Right cardiac atrium (tissue), 5 donors: ENCODE measurements around the gene COQ10B. TPM values are rescaled to one million over a fixed set of nuclear protein-coding genes. Genes with fewer than 3 reads are reported as not detected.
"Not testable (repeated sequence)": the region's sequence is repeated elsewhere in the genome, so short reads cannot be mapped to it uniquely, and the experiment has no call there.

Experiments
- ATAC-seq, 2 donors: fragments of 200-7000 bp; cut with Tn5 transposase; one replicate each; pipeline versions ENCODE4 v1.8.0 to v1.9.1; 2020; ENCODE audit warnings: moderate library complexity in 2 of 2, mild to moderate bottlenecking in 1 of 2
- DNase-seq, 3 donors: peaks; one replicate each; pipeline ENCODE4 v3.0.0-alpha.2; 2020
- H3K27ac ChIP-seq: one replicate; pipeline ENCODE4 v1.5.1; 2013; ENCODE audit warnings: mild to moderate bottlenecking, low read length, control low read depth, moderate library complexity
- H3K27me3 ChIP-seq: one replicate; pipeline ENCODE4 v1.6.1; 2013; ENCODE audit not compliant: control insufficient read depth, insufficient read depth
- H3K4me1 ChIP-seq: one replicate; pipeline ENCODE4 v1.6.1; 2013; ENCODE audit warnings: low read length; ENCODE audit not compliant: control insufficient read depth, insufficient read depth
- H3K4me3 ChIP-seq: one replicate; pipeline ENCODE4 v1.5.1; 2013; ENCODE audit warnings: low read length, control low read depth
- H3K9me3 ChIP-seq: one replicate; pipeline ENCODE4 v1.6.1; 2013; ENCODE audit warnings: low read length; ENCODE audit not compliant: control insufficient read depth
- WGBS: extraction: QIAGEN DNeasy Blood & Tissue Kit; methylation state at CpG from one replicate; pipeline ENCODE4 v1.1.7; 2013; 5-methylcytosine and 5-hydroxymethylcytosine counted together
- intact Hi-C, 4 donors: fragments of 100-400 bp; cut with DNase I; formaldehyde crosslinking; loops; one replicate each; pipeline versions ENCODE4 v1.11.0 to v1.14.0; 2022 to 2023
- polyA plus RNA-seq: library from polyadenylated mRNA; stranded (reverse); fragments of 200-250 nt; gene quantifications from one replicate; pipeline ENCODE4 v1.2.3, GENCODE V29; 2013
- total RNA-seq, 4 donors: library from RNA; stranded (reverse); fragmentation: NEBNext Ultra II Directional; extraction: Animal tissue kit (Norgen Biotek cat#: 25700); gene quantifications; one replicate each; pipeline ENCODE4 v1.2.1, GENCODE V29; 2021
- donor health status: healthy with polysubstance abuse.
- donor health status: DM: no; HTN: yes; CAD: no.
- donor health status: DM: no; HTN: no; CAD: no.
- donor health status: DM: no; HTN: yes; CAD: no; lungs with severe emphysema.
- donor health status: DM: yes; HTN: yes; CAD: no.

Gene COQ10B
- total and polyA plus RNA-seq, 5 donors: 24.8 to 37.0 (median 29.3) TPM

DNA sequence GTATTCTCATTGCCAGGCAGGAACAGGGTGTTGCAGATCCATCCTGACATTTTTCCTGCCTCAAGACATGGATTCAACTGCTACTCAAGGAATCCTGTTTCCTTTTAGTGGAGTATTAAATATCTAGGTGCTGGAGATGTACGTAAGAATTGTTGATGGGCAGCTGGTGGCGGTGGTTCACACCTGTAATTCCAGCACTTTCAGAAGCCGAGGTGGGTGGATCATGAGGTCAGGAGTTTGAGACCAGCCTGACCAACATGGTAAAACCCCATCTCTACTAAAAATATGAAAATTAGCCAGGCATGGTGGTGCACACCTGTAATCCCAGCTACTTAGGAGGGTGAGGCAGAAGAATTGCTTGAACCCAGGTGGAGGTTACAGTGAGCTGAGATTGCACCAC is 30.9 kb downstream of the COQ10B start:
- intact Hi-C loops: loop anchor here in 1 of 4 donors (10.0 kb wide), 1 partner anchor 69 kb away; no protein-coding TSS in a partner anchor
- not testable (repeated sequence) for H3K9me3 ChIP-seq, H3K27me3 ChIP-seq, H3K4me1 ChIP-seq, H3K27ac ChIP-seq, DNase-seq, ATAC-seq, H3K4me3 ChIP-seq
- 96% methylated on average over 3 of the region's 3 CpGs for WGBS

- no peak for ATAC-seq
- intact Hi-C loops: loop anchor here in 1 of 4 donors (10.0 kb wide), 1 partner anchor 71 kb away; no protein-coding TSS in a partner anchor
- Histone ChIP-seq H3K27ac (no peak overlapping the region), H3K27me3 (no peaks in the 10 kb centered on the region), H3K4me1 (no peaks in the 10 kb centered on the region), H3K9me3 (no peaks in the 10 kb centered on the region), H3K4me3 (no peak overlapping the region)
- WGBS: 93% methylated on average over 2 of the region's 2 CpGs
- DNase-seq: no peak
Observed at GRCh38 chr2:197486175-197486574, 32.8 kb downstream of the COQ10B start.

- peak in 1 of 2 donors; percentile 69 for ATAC-seq
- Histone ChIP-seq H3K4me3 (no peak overlapping the region), H3K27me3 (no peaks in the 10 kb centered on the region), H3K4me1 (no peaks in the 10 kb centered on the region), H3K27ac (no peak overlapping the region), H3K9me3 (no peaks in the 10 kb centered on the region)
- no peak for DNase-seq
- 80% methylated on average over 4 of the region's 4 CpGs for WGBS
- intact Hi-C loops: loop anchor here in 1 of 4 donors (10.0 kb wide), 1 partner anchor 73 kb away; no protein-coding TSS in a partner anchor
Observed at GRCh38 chr2:197487385-197487784, 34.0 kb downstream of the COQ10B start.

DNA sequence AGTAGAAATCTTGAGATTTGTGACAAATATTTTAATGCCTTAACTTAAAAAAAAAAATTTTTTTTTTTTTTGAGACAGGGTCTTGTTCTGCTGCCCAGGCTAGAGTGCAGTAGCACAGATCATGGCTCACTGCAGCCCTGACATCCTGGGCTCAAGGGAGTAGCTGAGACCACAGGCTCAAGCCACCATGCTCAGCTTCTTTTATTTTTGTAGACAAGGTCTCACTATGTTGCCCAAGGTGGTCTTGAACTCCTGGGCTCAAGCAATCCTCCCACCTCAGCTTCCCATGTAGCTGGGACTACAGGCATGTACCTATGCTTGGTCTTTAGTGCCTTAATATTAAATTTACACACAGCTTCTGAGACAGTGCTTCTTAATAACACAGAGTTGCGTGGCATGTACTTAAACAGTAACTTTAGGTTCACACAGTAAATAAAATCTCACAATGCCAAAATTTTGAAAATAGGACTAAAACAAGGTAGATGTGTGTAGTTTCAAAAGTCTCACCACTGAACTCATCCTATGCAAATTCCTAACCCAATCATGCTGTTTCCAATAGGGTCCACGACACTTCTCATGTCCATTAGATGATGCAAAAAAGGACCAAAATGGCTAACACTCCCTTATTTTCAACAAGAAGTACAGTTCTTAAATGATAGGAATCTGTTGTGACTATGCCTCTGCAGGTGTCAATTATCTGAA is 42.2 kb downstream of the COQ10B start:
- Histone ChIP-seq H3K27ac (no peak overlapping the region), H3K27me3 (no peaks in the 10 kb centered on the region), H3K4me3 (no peak overlapping the region), H3K4me1 (peaks cover 2% of the 10 kb centered on the region), H3K9me3 (no peaks in the 10 kb centered on the region)
- intact Hi-C loops: loop anchor here in 3 of 4 donors (10.0 kb wide), 2 partner anchors 81 to 91 kb away; no protein-coding TSS in a partner anchor
- DNase-seq (no peak), ATAC-seq (no peak)
- 89% methylated on average over 2 of the region's 2 CpGs for WGBS

GRCh38 chr2:197496695-197497094 is 43.3 kb downstream of the COQ10B start:
- ATAC-seq: no peak
- DNase-seq: no peak
- Histone ChIP-seq H3K4me1 (peaks cover 2% of the 10 kb centered on the region), H3K9me3 (no peaks in the 10 kb centered on the region), H3K4me3 (no peak overlapping the region), H3K27ac (no peak overlapping the region), H3K27me3 (no peaks in the 10 kb centered on the region)
- intact Hi-C loops: loop anchor here in 3 of 4 donors (10.0 kb wide), 2 partner anchors 82 to 92 kb away; no protein-coding TSS in a partner anchor

- H3K4me1 ChIP-seq: peaks cover 4% of the 10 kb centered on the region
- no peaks in the 10 kb centered on the region for H3K27me3 ChIP-seq
- H3K27ac ChIP-seq: no peak overlapping the region
- intact Hi-C loops: loop anchor here in 3 of 4 donors (10.0 kb wide), 2 partner anchors 83 to 93 kb away; no protein-coding TSS in a partner anchor
- H3K4me3 ChIP-seq: no peak overlapping the region
- ATAC-seq (no peak), DNase-seq (no peak)
- 23% methylated on average over 2 of the region's 2 CpGs for whole genome bisulfite sequencing
- no peaks in the 10 kb centered on the region for H3K9me3 ChIP-seq
Observed at GRCh38 chr2:197497326-197497725, 44.0 kb downstream of the COQ10B start.

DNA sequence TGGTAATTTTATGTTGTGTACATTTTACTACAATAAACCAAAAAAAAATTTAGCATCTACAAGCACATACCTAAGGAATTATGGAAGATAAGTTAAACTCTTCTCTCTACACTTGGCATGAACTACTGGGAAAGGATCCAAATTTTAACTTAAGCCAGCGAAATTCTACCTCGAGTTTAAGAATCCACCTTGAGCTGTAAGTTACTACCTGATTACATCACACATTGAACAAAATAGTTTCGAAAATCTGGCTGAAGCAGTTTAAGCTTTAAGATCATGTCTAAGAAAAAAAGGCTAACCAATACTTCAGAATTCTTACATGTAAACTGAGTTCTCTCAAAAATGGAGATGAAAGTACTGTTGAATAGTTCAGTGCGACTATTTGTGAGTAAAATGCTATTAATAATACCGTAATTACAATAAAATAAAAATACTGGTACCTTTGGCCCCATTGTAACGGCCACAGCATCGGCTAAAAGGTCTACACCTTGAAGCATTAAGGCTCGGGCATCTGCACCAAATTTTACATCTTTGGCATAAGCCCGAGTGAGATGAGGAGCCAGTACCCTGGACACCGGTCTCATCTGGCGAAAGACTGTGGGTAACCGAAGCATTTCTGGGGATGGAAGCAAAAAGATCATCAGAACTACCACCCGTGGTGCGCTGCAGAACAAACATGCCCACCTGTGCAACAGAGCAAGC is 45.0 kb downstream of the COQ10B start:
- H3K9me3 ChIP-seq: no peaks in the 10 kb centered on the region
- peak overlapping the region; percentile 81 for H3K4me3 ChIP-seq
- no peaks in the 10 kb centered on the region for H3K27me3 ChIP-seq
- 14% methylated on average over 14 of the region's 14 CpGs for WGBS
- intact Hi-C loops: loop anchor here in 3 of 4 donors (10.0 kb wide), 2 partner anchors 84 to 94 kb away; no protein-coding TSS in a partner anchor
- ATAC-seq (no peak), DNase-seq (no peak)
- H3K27ac ChIP-seq: peak overlapping the region; percentile 91
- H3K4me1 ChIP-seq: peaks cover 4% of the 10 kb centered on the region

GRCh38 chr2:197498937-197499593 is 45.7 kb downstream of the COQ10B start:
- ATAC-seq: peak; percentile 23 to 56
- intact Hi-C loops: loop anchor here in 3 of 4 donors (10.0 kb wide), 2 partner anchors 84 to 94 kb away; no protein-coding TSS in a partner anchor
- Histone ChIP-seq H3K4me3 (peak overlapping the region; percentile 81), H3K27ac (peak overlapping the region; percentile 91), H3K27me3 (no peaks in the 10 kb centered on the region), H3K4me1 (peaks cover 4% of the 10 kb centered on the region), H3K9me3 (no peaks in the 10 kb centered on the region)
- DNase-seq: peak; percentile 65 to 85 (median 81)
- WGBS: under 1% methylated on average over 46 of the region's 46 CpGs

GRCh38 chr2:197499594-197500502 is 46.5 kb downstream of the COQ10B start, which contains the start of the genes HSPD1 and HSPE1:
TSS of gene HSPD1 (minus strand) at chr2:197499840. CDS start at chr2:197498848, 992 bp downstream.
TSS of gene HSPE1 (plus strand) at chr2:197500379. CDS start at chr2:197500437, 58 bp downstream.
- H3K4me3 ChIP-seq: peak within 1 kb of the TSS; percentile 81
- WGBS: under 1% methylated on average over 104 of the region's 104 CpGs
- DNase-seq (peak; percentile 98 to 99 (median 99)), ATAC-seq (peak; percentile 98)
- intact Hi-C loops: loop anchor here in 3 of 4 donors (10.0 kb wide), 2 partner anchors 85 to 95 kb away; no protein-coding TSS in a partner anchor
- H3K27ac ChIP-seq: peak within 1 kb of the TSS; percentile 91
- H3K9me3 ChIP-seq: no peaks in the 10 kb centered on the region
- H3K4me1 ChIP-seq: peaks cover 4% of the 10 kb centered on the region
- no peaks in the 10 kb centered on the region for H3K27me3 ChIP-seq
